Suppressor macrophage (primary cell): Measurements from ENCODE around the gene RER1.

ENCODE experiments used
- DNase-seq, 4 experiments: peaks; one replicate each; pipeline ENCODE4 v3.0.0-alpha.2; 2020 to 2022

Gene RER1

DNA sequence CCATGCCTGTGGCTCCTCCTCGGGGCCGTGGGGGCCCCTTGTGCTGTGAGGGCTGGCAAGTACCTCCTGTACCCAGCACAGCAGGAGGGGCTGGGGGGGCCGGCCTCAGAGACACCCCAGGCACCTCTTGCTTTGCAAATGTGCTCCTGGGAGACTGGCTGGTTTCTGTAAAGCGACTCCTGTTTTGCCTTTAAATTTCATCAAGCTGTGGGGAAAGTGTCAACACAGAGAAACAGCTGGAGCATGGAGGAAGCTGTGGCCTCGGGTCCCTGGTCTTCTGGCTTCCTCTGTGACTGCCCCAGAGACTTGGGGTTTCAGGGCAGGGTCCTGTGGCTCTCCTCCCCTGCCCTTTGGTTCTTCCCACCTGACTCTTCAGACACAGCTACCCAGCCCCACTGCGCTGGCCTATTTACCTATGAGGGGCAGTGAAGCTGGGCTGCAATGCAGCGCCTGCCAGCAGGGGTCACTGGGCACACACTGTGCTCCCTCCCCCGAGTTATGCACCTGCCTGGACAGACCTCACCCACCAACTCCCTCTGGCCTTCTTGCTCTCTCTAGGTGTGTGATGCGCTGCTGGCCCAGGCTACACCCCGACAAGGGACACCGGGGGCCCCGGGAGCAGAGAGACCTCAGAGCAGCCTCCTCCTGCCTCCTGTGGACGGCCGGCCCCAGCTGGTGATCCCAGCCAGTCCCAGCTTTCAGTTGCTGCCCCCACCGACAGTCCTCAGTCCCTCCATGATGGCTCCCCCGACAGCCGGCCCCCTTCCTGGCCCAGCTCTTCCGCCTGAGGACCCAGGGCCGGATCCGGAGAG is 38.3 kb downstream of the RER1 start:
- peak in 2 of 4 experiments; percentile 11 to 35 for DNase-seq

DNA sequence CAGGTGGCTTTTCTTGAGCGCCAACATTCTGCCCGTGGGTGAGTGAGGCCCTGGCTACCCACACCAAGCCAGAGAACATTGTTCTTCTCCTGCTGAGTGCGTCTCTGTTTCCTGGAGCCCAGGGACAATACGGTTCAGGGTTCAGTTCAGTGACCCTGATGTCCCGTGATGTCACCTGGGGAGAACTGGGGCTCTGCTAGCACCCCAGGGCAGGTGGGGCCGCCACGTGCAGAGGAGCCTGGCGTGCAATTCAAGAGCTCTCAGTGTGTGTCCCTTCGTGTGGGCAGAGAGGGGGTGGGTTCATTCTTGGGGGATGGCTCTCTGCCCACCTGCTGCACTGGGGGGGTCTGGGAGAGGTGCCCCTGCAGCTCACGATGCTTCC is 38.9 kb downstream of the RER1 start:
- no peak for DNase-seq

DNA sequence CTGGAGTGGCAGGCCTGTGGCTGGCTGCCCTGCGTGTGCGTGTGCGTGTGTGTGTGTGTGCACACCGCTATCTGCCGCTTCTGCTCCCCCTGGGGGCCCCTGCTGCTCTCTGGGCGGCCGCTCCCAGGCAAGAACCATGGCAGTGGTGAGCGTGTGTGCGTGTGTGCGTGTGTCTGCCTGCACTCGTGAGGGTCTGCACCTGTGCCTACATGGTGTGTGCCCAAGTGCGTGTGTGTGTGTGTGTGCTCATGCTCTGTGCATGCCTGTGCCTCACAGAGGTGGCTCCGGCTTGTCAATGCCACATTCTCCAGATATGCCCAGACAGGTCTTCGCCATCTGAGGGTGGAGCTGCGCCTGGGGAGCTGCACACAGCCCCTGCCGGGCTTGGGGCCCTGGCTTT is 39.5 kb downstream of the RER1 start:
- no peak for DNase-seq

DNA sequence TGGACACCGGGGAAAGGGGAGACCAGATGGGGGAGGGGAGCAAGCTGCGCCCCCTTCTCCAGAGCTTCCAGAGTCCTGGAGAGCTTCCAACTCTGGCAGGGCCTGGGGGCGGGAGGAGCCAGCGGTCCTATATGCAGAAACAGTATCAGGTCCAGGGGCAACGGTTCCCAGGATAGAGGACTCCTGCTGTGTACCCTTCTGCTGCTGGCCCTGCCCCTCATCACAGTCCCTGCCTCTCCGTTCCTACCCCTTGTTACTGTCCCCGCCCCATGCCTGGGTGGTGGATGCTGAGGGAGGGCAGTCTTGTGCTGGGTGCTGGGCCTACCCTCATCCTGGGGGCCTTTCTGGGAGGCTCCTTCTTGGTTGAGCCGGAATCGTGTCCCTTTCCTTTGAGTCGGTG is 39.9 kb downstream of the RER1 start:
- no peak for DNase-seq

DNA sequence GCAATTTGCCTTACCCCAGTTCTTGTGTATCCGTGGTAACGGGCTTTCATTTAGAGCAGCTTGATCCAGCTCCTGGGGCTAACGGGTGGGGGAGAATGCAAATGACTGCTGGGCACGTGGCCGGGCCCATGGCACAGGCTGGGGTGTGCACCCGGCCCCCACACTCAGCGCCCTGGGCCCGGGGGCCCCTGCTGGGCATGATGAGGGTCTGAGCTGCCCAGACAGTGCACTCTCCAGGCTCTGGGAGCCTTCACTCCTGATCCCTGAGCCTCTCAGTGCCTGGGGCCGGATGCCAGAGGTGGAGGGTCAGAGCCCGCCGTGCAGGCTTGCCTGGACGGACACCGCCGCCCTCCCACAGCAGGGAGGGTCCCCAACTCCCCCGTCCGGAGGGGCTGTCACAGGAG is 40.8 kb downstream of the RER1 start:
- DNase-seq: no peak

DNA sequence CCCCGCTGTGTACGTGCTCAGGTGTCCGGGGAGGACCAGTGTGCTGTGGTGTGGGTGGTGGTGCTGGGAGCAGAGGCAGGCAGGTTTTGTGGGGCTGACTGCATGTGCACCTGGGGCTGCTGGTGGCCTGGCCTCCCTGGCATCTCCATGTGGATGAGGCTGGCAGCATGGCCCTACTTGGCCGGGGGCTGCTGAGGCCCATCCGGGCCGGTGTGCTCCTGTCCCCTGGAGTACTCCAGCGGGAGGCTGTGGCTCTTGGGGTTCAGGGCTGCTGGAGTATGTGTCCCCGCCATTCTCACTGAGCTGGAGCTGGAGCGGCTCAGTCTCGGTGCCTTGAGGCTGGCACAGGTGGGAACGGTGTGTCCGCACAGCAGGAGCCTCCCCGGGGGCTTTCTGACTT is 41.6 kb downstream of the RER1 start:
- no peak for DNase-seq

DNA sequence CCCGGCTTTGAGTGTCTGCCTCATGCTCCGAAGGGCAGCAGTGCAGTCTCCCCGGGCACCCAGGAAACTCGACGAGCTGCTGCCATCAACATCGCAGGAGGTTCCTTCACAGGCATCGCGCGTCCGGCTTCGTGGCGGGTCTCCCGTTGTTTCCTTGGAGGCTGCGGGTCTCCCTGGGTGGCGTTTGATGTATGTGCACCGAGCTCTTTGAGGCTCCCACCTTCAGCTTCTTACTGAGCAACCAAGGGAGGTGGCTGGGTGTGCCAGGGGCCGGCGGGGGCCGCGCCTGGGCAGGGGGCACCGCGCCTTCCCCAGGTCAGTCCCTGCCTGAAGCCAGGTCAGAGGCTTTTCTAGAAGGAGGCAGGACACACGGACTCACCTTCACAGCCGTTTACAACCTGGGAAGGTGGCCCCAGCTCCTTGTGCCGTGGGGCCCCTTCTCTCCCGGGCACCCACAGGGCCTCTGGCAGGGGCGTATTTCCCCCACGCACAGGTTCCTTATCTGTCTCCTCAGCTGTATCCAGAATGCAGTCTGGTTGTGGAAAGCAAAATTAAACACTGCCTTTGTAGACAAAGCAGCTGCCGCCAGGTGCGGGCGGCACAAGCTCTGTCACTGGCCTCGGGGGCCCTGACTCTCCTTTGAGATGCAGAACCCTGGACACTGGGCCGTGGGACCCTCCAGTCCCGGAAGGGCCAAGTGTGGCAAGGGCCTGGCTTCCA is 42.5 kb downstream of the RER1 start:
- no peak for DNase-seq

DNA sequence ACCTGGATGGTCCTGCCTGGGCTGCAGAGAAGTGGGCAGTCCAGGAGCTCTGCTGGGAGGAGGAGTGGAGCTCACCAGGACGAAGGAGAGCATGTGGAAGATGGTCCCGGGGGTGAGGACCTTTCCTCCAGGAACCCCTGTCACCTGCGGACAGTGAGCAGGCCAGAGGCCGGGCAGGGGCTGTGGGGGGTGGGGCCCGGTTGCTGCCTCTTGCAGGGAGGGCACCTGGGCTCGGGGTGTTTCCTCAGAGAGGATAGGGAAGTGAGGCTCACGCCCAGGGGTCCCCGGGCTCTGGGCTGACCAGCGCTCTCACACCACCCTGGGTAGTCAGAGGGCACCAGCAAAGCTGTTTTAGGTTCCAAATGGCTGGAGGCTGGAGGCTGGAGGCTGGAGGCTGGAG is 43.5 kb downstream of the RER1 start:
- no peak for DNase-seq

DNA sequence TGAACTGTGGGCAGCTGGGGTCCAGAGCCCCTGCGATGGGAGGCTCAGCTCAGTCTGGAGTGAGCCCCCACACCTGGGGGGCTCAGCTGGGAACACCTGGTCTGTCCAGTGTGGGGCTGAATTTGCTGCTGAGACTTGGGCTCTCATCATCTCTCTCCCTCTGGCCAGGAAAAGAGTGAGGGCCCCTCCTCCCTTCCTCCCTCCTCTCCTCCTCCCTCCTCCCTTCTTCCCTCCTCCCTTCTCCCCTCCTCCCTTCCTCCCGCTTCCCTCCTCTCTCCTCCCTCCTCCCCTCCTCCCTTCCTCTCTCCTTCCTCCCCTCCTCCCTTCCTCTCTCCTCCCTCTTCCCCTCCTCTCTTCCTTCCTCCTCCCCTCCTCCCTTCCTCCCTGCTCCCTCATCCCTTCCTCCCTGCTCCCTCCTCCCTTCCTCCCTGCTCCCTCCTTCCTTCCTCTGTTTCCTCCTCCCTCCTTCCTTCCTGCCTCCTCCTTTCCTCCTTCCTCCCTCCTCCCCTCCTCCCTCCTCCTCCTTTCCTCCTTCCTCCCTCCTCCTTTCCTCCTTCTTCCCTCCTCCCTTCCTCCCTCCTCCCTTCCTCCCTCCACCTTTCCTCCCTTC is 44.2 kb downstream of the RER1 start:
- no peak for DNase-seq

DNA sequence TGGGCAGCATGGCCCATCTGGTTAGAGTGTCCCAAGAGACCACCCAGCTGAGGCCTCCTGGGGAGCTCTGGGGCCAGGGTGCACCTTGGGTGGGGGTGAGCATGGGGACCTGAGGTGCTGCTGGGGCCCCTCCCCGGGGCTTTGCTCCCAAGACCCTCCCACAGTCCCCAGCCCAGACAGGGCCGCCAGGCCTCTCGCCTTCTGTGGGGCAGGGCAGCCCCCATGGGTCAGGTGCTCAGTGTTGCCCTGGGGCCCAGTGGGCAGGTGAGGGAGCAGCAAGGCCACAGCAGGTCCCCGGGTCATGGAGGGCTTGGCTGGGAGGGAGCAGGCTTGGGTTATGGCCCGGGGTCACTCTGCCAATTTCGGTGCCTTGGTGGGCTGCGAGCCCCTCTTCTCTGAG is 45.2 kb downstream of the RER1 start:
- DNase-seq: no peak

DNA sequence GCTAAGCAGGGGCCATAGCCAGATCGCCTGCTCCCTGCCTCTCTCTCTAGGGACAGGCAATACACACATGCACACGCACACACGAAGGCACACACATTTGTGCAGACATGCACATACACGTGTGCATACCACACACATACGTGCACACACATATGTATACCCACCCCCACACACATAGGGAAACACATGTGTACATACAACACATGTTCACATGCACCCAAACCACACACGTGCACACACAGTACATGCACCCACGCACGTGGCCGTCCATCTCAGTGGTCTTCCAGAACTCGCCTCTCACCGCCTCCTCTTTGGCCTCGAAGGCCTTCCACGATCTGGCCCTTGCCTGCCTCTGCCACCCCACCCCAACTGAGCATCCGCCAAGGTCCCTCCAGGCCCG is 46.0 kb downstream of the RER1 start:
- DNase-seq: no peak

DNA sequence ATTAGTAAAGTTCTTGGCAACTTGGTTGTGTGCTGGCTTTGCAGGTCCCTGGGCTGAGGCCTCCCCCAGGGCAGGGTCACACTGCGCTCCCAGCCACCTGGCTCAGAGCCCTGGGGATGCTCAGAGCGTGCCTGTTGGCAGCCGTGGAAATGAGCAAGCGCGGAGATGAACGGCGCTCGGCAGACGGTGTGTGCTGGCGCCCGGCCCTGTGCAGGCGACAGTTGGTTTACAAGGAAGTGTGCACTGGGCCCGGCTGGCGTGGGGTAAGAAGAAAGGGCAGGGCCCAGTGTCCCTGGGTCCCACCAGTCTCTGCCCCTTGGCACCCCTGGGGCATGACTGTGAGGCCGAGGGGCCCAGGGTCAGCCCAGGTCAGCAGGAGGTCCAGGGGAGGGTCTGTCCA is 46.4 kb downstream of the RER1 start:
- no peak for DNase-seq

DNA sequence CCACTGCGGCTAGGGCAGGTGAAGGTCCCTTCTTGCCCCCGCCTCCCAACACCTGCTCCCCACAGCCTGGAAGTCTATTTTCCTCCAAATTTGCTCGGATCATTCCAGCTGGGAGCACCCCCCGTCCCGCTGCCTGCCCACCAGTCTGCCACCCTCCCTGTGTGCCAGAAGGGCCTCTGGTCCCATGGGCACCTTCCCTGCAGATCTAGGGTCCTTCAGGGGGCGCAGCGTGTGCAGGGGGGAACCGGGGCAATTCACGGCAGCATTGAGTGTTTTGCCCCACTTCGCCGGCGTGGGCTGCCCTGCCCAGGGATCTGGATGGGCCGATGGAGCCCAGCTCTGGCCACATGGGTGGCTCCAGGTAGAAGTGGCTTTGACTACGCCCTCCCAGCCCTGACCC is 47.0 kb downstream of the RER1 start:
- DNase-seq: no peak

DNA sequence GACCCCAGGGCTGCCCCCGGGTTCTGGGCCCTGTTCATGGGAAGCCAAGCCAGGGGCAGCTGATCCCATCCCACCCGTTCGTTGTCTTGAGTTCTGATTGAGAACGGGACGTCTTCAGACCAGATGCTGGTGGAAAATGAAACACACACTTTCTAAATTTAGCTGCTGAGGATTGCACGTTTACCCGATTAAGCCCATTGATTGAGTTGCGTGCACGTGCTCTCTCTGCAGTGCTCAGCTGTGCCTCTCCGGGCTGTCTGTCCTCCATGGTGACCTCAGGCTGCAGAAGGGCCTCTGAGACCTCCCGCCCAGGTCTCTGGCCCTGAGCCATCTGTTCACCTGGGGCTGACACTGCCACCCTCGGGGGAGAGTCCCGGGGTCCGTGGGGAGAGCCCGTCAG is 47.7 kb downstream of the RER1 start:
- no peak for DNase-seq

DNA sequence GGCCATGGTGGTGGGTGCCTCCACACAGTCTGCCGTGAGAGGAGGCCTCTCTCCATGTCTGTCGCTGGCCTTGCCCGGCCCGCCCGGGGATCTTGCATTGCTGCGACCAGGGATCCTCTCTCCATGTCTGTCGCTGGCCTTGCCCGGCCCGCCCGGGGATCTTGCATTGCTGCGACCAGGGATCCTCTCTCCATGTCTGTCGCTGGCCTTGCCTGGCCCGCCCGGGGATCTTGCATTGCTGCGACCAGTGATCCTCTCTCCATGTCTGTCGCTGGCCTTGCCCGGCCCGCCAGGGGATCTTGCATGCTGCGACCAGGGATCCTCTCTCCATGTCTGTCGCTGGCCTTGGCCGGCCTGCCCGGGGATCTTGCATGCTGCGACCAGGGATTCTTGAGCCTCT is 48.7 kb downstream of the RER1 start:
- DNase-seq: peak in 1 of 4 experiments; percentile 13

DNA sequence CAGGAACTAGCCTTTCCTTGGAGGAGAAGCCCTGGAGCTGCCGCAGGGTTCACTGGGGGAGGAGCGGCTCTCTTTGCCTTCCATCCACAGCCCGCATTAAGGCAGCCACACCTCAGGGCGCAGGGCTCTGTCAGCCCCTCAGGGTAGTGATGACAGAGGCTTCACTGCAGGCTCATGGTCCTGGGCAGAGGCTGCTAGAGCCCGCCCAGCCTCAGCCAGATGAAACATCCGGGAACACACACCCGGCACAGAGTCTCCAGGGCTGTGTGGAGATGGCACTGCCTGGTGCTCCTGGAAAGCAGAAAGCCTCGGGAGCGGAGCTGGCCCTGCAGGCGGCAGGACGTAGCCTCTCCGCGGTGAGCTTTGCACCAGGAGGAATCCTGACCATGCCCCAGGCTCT is 50.1 kb downstream of the RER1 start:
- no peak for DNase-seq

DNA sequence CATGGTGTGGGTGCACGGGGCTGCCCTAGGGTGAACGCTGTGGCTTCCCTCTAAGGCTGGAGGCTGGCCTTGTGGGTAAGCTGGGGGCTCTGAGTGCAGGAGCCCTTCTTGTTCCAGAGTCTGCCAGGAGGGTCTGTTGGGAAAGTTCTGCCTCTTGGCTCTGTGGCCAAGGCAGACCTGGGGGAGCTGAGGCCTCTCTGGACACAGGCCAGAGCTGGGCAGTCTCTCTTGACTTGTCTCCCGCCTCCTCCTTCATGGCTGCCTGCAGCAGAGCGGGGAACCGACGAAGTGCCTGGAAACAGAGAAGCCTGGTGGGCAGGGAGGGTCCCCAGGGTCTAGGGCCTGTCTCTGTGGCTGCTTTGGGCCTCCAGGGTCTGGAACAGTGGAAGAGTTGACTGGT is 51.0 kb downstream of the RER1 start:
- no peak for DNase-seq

DNA sequence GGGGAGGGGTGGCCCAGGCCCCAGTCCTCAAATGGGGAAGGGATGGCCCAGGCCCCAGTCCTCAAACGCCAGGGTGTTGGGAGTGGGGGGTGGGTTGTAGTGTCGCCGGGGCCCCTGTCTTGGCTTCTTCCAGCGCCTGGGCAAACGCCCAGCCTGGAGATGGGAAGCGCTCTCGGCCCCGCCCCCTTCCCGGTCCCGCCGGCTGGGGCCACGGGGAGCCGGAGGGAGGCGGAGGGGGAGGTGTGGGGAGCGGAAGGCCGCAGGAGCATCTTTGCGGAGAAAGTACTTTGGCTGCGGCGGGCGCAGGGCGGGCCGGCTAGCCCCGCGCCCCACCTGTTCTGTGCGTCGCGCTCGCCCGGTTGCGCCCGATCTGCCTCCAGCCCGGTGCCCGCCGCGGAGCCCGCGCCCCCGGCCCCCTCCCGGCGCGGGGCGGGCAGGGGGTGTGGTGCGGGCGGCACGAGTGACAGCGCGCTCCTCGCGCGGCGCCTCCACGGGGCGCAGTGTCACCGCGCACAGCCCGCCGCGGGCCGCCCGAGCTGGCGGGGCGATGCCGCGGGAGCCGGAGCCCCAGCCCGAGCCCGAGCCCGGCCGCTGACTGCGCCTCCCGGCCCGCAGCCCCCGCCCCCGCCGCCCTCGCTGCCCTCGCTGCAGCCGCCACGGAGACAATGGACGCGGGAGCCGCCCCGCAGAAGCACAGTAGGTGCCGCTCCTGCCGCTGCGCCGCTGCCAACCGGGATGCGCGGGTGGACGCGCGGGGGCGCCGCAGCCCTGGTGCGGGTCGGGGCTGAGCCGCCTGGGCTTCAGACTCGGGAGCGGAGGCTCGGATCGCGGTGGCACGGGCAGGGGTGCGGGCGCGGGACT is 51.9 kb downstream of the RER1 start:
- peak in 1 of 4 experiments; percentile 6 for DNase-seq

DNA sequence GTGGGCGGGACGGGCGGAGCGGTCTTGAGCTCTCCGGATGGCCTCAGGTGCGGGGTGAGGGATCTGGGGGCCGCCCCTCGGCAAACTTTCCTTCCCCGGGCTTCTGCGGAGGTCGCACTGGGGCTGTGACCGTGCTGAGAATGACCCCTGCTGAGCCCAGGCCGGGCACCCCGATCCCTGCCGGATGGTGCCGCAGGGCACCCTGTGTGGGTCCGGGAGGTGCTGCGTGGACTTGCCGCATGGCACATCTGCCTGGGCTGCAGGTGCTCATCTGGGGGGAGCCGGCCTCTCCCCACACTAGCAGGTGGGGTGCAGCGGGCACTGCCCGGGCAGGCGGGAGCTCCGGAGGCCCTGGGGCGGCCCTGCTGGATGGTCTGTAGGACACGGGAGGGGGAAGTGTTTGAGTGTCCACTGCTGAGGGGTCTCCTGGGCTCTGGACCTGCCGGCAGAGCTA is 52.5 kb downstream of the RER1 start:
- DNase-seq: no peak

DNA sequence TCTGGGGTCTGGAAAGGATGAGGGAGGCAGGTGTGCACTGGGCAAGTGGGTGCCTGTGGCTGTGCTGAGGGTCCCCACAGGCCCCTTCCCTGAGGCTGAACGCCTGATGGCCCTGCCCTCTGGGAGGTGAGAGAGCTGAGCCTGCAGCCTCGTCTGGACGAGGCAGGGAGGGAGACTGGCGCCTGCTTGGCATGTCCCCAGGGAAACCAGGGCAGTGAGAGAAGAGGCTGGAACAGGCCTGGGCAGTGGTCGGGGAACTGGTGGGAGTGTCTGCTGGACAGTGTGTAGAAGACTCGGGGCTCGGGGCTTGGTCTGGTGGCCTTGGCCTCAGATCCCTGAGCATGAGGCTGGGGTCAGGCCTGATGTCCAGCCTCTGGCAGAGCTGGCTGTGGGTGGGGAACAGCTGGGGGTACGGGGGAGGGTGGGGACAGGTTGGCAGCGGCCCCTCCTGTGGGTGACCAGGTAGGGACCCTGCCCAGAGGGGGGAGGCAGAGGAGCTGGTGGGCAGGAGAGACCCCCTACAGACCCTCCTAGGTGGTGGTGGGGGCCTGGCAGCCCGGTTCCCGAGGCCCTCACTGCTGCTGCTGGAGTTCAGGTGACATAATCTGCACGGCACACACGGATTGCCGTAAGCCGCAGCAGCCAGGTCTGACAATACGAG is 53.7 kb downstream of the RER1 start:
- no peak for DNase-seq

DNA sequence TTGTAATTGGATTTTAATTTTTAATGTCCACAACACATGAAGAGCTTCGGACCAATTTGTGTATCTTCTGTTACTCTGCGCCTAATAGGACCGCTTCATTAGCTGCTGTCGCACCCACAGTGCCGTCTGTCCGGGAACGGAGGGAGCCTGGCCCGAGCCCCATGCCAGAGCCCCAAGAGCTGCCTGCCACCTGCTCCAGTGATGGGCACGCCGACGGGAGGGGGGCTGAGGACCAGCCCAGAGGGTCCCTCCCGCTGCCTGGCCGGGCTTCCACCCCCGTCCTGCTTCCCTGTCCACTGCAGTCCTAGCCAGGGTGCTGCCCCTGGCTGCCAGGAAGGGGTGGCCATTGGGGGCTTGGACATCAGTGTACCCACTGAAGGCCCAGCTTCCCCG is 54.2 kb downstream of the RER1 start:
- no peak for DNase-seq

DNA sequence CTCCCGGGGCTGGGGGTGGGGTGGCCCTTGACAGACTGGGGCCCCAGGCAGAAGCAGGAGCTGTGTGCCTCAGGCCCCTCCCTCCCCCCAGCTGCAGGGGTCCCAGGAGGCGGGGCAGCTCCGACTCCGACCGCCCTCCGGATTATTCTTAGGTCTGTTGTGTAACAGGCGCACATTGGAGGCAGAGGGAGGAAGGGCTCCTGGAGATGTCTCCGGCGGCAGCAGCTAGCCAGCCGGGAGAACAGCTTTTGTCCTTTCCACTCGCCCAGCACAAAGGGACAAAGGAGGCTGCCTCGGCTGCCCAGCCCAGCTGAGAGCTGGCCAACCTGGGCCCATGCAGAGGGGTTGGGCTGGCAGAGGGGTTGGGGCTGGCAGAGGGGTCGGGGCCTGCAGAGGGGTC is 54.8 kb downstream of the RER1 start:
- DNase-seq: no peak
